ENCODE measurements around the gene CSMD2. TPM values are rescaled to one million over a fixed set of nuclear protein-coding genes. Genes with fewer than 3 reads are reported as not detected.

CSMD2 gene
- total and polyA plus RNA-seq, 12 donors: 0.35 to 5.1 (median 1.5) TPM

DNA sequence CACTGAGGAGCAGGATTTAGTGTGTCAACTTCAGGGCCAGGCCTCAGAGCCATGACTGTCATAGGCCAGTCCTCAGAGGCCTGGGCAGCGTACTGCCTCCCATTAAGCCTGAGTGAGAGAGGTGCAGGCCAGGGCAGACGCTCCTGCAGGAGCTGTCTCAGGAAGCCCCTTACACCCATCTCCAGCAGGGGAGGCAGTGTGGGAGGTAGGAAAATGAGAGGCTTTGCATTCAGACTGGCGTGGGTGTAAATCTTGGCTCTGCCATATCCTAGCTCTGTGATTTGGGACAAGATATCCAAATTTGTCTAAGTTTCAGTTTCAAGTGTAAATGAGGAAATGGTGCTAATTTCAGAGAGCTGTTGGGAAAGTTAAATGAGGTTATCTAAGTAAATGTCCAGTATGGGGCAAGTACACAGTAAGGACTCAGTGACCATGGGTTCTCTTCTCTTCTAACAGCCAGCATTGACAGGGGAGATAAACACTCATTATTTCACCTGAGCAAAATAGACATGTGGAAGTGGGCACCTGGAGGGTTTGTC lies 508.5 kb downstream of the CSMD2 start:
- Histone ChIP-seq H3K9me3 (replicated peaks in 1 of 3) (no peaks in the 10 kb centered on the region), H3K4me3 (no peak overlapping the region), H3K27me3 (no peaks in the 10 kb centered on the region), H3K36me3 (replicated peaks in 1 of 2) (no peaks in the 10 kb centered on the region), H3K4me1 (replicated peaks in 1 of 2) (no peaks in the 10 kb centered on the region), H3K27ac (no peak overlapping the region)
- no peak for DNase-seq
- intact Hi-C loops (cut with DNase I): no loop called here
- 93 to 100% (median 95%) methylated on average over 2 to 3 of the region's 3 CpGs for WGBS, 4 donors
- TF ChIP-seq, protein P1, sequence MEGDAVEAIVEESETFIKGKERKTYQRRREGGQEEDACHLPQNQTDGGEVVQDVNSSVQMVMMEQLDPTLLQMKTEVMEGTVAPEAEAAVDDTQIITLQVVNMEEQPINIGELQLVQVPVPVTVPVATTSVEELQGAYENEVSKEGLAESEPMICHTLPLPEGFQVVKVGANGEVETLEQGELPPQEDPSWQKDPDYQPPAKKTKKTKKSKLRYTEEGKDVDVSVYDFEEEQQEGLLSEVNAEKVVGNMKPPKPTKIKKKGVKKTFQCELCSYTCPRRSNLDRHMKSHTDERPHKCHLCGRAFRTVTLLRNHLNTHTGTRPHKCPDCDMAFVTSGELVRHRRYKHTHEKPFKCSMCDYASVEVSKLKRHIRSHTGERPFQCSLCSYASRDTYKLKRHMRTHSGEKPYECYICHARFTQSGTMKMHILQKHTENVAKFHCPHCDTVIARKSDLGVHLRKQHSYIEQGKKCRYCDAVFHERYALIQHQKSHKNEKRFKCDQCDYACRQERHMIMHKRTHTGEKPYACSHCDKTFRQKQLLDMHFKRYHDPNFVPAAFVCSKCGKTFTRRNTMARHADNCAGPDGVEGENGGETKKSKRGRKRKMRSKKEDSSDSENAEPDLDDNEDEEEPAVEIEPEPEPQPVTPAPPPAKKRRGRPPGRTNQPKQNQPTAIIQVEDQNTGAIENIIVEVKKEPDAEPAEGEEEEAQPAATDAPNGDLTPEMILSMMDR (IDR thresholded peaks at IDR 0.05): no peak
- TF ChIP-seq POLR2A (IDR thresholded peaks at IDR 0.05): no peak

DNA sequence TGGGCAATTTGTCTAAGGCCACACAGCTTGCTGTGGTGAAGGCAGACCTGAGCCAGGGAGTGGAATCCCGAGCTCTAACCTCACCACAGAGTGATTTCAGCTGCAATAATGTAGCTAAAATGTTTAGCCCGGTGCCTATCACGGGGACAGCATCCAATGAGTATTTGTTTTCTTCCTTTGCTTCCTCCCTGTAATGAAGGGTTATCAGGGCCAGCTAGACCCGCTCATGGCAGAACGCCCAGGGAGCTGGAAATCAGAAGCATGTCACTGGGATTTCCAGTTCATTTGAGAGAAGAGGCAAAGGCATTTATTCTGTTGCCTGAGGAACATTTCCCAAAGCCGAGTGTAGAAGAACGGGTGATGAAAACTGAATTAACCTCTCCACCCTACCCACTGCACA lies 509.5 kb downstream of the CSMD2 start:
- TF ChIP-seq, protein P1 (IDR thresholded peaks at IDR 0.05): no peak
- no peak for TF ChIP-seq POLR2A (IDR thresholded peaks at IDR 0.05)

GRCh38 chr1:33654267-33654834 lies 510.7 kb downstream of the CSMD2 start:
- no peaks in the 10 kb centered on the region for H3K9me3 ChIP-seq (replicated peaks in 1 of 3)
- H3K27me3 ChIP-seq: no peaks in the 10 kb centered on the region
- H3K4me3 ChIP-seq: no peak overlapping the region
- DNase-seq: no peak
- 69 to 83% (median 72%) methylated on average over 7 of the region's 7 CpGs for WGBS, 4 donors
- TF ChIP-seq, protein P1 (IDR thresholded peaks at IDR 0.05): peak in 1 of 6 experiments; percentile 33
- no peak for TF ChIP-seq POLR2A (IDR thresholded peaks at IDR 0.05)
- intact Hi-C loops (cut with DNase I): no loop called here
- no peaks in the 10 kb centered on the region for H3K36me3 ChIP-seq (replicated peaks in 1 of 2)
- H3K4me1 ChIP-seq (replicated peaks in 1 of 2): no peaks in the 10 kb centered on the region
- no peak overlapping the region for H3K27ac ChIP-seq

More for the DNA sequence above, 509.5 kb downstream of the CSMD2 start:
- H3K9me3 ChIP-seq (replicated peaks in 1 of 3): no peaks in the 10 kb centered on the region
- no peaks in the 10 kb centered on the region for H3K4me1 ChIP-seq (replicated peaks in 1 of 2)
- intact Hi-C loops (cut with DNase I): no loop called here
- WGBS, 4 donors: 66 to 85% (median 76%) methylated on average over 7 of the region's 7 CpGs
- H3K27me3 ChIP-seq: no peaks in the 10 kb centered on the region
- no peaks in the 10 kb centered on the region for H3K36me3 ChIP-seq (replicated peaks in 1 of 2)
- H3K27ac ChIP-seq: no peak overlapping the region
- no peak for DNase-seq
- H3K4me3 ChIP-seq: no peak overlapping the region

DNA sequence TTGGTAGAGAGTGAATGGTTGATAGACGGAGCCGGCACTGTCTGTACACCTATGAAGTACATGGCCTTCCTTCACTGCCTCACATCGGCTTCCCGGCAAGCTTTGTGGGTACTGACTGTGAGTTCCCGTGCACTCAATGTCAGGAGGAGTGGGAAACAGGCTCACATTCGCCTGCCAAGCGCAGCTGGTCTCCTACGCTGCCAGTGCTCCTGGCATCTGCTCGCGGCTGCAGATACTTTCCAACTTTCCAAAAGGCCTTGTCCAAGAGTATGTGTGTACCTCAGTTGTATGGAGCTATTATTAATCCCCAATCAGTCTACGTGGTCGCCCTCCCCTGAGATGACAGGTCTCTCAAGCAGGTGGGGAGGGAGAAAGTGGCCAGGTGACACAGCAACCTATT lies 511.8 kb downstream of the CSMD2 start:
- no peaks in the 10 kb centered on the region for H3K9me3 ChIP-seq (replicated peaks in 1 of 3)
- TF ChIP-seq, protein P1 (IDR thresholded peaks at IDR 0.05): no peak
- no peak for TF ChIP-seq POLR2A (IDR thresholded peaks at IDR 0.05)
- intact Hi-C loops (cut with DNase I): no loop called here
- no peak overlapping the region for H3K4me3 ChIP-seq
- WGBS, 4 donors: 89 to 95% (median 94%) methylated on average over 5 to 12 of the region's 12 CpGs
- H3K27ac ChIP-seq: no peak overlapping the region
- H3K4me1 ChIP-seq (replicated peaks in 1 of 2): no peaks in the 10 kb centered on the region
- no peak for DNase-seq
- H3K27me3 ChIP-seq: no peaks in the 10 kb centered on the region
- H3K36me3 ChIP-seq (replicated peaks in 1 of 2): no peaks in the 10 kb centered on the region
